ENCODE results near the gene SCTR.
A peak's percentile ranks its signal among the peaks of the same experiment; 100 is the strongest.

SCTR gene

DNA sequence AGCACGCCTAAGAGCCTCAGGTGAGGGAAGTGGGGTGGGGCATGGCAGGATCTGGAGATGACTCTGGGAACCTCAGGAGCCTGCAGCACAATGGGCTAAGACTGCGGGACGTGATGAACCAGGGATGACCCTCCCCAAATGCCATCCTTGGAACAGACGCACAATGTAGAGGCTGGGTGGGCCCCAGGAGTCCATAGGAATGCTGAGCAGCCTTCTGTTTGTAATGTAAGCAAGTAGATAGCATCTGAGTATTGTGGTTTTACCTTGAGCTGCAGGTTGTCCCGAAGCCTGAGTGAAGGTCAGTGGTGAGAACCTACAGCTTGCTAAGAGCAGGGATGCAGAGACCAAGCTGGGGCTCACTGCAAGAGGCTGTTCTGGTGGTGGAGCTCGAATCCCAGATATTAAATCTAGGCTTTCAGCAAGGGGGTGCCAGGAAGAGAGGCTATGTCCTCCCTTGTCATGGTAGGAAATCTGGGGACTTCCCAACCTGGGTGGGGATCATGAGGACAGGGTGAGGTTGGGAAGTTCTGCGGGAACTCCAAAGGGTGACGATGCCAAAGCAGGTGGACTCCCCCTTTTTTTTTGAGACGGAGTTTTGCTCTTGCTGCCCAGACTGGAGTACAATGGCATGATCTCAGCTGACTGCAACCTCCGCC, 5.8 kb downstream of the SCTR start:
- FAIRE-seq (no peak), DNase-seq (ENCODE audit: insufficient read length, low spot score) (no peak)
- TF ChIP-seq, protein P1, sequence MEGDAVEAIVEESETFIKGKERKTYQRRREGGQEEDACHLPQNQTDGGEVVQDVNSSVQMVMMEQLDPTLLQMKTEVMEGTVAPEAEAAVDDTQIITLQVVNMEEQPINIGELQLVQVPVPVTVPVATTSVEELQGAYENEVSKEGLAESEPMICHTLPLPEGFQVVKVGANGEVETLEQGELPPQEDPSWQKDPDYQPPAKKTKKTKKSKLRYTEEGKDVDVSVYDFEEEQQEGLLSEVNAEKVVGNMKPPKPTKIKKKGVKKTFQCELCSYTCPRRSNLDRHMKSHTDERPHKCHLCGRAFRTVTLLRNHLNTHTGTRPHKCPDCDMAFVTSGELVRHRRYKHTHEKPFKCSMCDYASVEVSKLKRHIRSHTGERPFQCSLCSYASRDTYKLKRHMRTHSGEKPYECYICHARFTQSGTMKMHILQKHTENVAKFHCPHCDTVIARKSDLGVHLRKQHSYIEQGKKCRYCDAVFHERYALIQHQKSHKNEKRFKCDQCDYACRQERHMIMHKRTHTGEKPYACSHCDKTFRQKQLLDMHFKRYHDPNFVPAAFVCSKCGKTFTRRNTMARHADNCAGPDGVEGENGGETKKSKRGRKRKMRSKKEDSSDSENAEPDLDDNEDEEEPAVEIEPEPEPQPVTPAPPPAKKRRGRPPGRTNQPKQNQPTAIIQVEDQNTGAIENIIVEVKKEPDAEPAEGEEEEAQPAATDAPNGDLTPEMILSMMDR (IDR thresholded peaks at IDR 0.05; ENCODE audit: insufficient read depth, missing control alignments), result no peak

DNA sequence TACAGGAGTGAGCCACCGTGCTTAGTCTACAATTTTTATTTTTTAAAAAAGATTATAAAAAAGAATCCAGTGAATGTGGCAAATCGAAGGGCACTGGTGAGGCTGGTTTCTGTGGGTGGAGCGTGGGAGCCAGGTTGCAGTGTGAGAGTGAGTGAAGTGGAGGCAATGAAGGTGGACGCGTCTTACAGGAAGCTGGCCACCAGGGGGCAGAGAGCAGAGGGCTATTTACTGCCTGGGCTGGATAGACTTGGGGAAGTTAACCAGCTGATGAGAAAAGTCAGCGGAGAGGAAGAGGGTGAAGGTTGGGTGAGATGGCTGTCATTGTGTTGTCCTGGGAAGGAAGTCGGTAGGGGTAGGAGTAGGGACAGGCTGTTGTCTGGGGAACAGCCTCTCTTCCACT, 6.8 kb downstream of the SCTR start:
- TF ChIP-seq, protein P1 (IDR thresholded peaks at IDR 0.05; ENCODE audit: insufficient read depth, missing control alignments), result peak; percentile 60
- FAIRE-seq (no peak), DNase-seq (ENCODE audit: insufficient read length, low spot score) (peak; percentile 41)

DNA sequence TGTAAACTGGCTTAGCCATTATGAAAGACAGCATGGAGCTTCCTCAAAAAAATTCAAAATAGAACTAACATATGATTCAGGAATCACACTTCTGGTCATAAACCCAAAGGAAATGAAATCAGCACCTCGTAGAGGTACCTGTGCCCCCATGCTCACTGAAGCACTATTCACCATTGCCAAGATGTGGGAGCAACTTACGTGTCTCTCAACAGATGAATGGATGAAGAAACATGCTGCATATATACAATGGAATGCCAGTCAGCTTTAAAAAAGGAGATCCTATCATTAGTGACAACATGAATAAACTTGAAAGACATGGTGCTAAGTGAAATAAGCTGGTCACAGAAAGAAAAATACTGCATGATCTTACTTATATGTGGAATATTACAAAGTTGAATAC, 8.2 kb downstream of the SCTR start:
- DNase-seq (ENCODE audit: insufficient read length, low spot score) (no peak), FAIRE-seq (no peak)
- TF ChIP-seq, protein P1 (IDR thresholded peaks at IDR 0.05; ENCODE audit: insufficient read depth, missing control alignments), result no peak

DNA sequence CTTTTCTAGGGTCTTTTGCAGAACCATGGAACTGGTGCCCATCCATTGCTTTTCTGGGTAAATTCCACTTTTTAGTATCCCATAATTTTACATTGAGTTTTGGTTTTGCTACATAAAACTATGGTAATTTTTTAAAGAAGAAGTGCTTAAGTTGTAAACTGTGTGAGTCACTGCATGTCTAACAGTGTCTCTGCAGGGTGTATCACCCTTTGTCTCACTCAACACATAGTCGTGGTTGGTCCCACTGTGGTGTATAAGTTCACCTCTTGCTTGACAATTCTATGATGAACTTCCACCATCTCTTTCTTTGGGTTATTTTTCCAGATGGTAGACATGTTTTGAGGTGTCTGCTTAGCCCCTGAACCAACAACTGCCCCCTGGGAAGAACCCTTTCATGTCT, 10.5 kb downstream of the SCTR start:
- no peak for DNase-seq (ENCODE audit: insufficient read length, low spot score)
- no peak for FAIRE-seq
- TF ChIP-seq, protein P1 (IDR thresholded peaks at IDR 0.05; ENCODE audit: insufficient read depth, missing control alignments), result no peak

DNA sequence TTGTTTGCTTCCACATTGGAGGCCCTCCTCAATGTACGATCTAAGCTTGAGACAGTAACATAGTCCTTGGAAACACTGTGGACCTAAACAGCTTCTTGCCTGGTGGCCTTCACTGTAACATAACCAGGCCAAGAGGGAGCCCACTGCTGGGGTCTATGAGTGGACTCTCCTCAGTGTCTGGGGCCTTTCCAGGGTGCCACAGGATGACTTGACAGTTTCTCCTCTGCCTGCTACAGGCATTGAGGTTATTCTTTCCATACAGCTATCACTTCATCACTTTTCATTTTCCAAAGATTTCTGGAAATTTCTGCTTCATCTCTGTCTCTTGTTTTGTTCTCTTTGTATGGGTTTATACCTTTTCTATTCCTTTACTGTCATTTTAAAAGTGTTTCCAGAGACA, 11.3 kb downstream of the SCTR start:
- no peak for FAIRE-seq
- no peak for DNase-seq (ENCODE audit: insufficient read length, low spot score)
- TF ChIP-seq, protein P1 (IDR thresholded peaks at IDR 0.05; ENCODE audit: insufficient read depth, missing control alignments), result no peak

DNA sequence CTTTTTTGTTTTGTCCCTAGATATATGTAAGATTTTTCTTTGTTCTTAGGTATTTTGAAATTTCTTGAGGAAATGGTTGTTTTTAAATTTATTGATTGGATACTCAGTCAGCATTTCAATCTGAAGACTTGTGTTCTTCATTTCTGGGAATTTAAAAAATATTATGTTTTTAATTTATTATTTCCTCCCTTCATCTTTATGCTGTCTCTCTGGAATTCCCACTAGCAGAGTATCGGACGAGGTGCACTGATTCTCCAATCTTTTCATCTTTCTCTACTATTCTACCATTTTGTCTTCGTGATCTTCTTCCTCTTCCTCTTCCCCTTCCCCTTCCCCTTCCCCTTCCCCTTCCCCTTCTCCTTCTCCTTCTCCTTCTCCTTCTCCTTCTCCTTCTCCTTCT, 12.3 kb downstream of the SCTR start:
- no peak for FAIRE-seq
- TF ChIP-seq, protein P1 (IDR thresholded peaks at IDR 0.05; ENCODE audit: insufficient read depth, missing control alignments), result no peak
- no peak for DNase-seq (ENCODE audit: insufficient read length, low spot score)

DNA sequence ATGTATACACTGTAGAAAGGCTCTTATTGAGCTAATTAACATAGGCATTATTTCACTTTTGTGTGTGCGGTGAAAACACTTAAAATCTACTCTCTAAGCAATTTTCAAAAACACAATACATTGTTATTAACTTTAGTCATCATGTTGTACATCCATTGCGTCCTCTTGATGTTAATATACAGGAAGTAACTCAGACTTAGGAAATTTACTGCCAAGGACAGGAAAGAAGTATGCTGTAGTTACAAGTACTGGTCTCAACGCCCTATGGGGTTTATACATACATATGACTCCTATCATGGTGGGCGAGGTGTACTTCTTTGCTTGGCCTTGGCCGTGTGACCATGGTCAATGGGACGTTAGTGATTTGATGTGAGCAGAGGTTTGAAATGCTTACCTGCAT, 15.5 kb downstream of the SCTR start:
- TF ChIP-seq, protein P1 (IDR thresholded peaks at IDR 0.05; ENCODE audit: insufficient read depth, missing control alignments), result no peak
- no peak for DNase-seq (ENCODE audit: insufficient read length, low spot score)
- no peak for FAIRE-seq

All from D721Med (cell line).